ENCODE data around the gene ASTN2.

- TF ChIP-seq CTCF (IDR thresholded peaks at IDR 0.05; ENCODE audit: borderline replicate concordance, extremely low read depth, low read length, poor library complexity, severe bottlenecking) (no peak), EZH2 (IDR thresholded peaks at IDR 0.05; ENCODE audit: borderline replicate concordance, low read depth, low read length, severe bottlenecking) (no peak)
Observed at GRCh38 chr9:116774421-116775180, 640.3 kb downstream of the ASTN2 start.

All from DND-41 (cell line).